Activated CD8-positive, alpha-beta memory T cell treated with anti-CD3 and anti-CD28 coated beads for 1 hour (primary cell): ENCODE results near the gene KPNA3.

Experiments
- DNase-seq, 2 donors: peaks; one replicate each; pipeline ENCODE4 v3.0.0-alpha.2; 2020; ENCODE audit warnings: low read depth in 1 of 2; ENCODE audit errors: extremely low read depth in 1 of 2

The KPNA3 gene

GRCh38 chr13:49681842-49682435, 110.5 kb downstream of the KPNA3 start:
- no peak for DNase-seq

DNA sequence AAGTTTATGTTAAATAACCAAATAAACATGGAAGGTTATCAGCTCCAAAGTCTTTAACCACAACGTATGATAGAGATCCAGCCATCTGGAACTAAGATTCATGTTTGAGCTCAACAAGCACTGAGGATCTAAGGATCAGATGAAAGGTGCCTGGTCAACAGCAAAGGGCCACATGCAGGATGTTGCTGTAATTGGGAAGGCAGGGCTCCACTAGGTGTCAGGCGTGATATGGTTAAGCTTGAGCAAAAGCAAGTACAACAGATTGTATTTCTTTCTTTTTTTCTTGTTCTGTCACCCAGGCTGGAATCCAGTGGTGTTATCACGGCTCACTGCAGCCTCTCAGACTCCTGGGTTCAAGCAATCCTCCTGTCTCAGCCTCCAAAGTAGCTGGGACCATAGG, 113.2 kb downstream of the KPNA3 start:
- DNase-seq: no peak

DNA sequence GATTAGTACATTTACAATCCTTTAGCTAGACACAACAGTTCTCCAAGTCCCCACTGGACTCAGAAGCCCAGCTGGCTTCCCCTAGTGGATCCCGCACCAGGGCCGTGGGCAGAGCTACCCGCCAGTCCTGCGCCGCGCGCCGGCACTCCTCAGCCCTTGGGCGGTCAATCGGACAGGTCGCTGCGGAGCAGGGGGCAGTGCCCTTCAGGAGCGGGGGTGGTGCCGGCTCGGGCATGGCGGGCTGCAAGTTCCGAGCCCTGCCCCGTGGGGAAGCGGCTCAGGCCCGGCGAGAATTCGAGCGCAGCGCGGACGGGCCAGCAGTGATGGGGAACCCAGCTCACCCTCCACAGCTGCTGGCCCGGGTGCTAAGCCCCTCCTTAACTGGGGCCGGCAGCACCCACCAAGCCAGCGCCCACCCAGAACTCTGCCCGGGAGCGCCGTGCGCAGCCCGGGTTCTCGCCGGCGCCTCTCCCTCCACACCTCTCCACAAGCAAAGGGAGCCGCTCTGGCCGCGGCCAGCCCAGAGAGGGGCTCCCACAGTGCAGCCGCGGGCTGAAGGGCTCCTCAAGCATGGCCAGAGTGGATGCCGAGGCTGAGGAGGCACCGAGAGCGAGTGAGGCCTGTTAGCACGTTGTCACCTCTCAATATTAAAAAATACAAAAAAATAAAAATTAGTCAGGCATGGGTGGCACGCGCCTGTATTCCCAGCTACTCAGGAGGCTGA, 114.1 kb downstream of the KPNA3 start:
- no peak for DNase-seq

GRCh38 chr13:49676581-49677298, 115.7 kb downstream of the KPNA3 start:
- no peak for DNase-seq

GRCh38 chr13:49670828-49671227, 121.7 kb downstream of the KPNA3 start:
- DNase-seq: no peak

- DNase-seq: no peak
These were observed 122.7 kb downstream of the KPNA3 start for GRCh38 chr13:49669735-49670309.

DNA sequence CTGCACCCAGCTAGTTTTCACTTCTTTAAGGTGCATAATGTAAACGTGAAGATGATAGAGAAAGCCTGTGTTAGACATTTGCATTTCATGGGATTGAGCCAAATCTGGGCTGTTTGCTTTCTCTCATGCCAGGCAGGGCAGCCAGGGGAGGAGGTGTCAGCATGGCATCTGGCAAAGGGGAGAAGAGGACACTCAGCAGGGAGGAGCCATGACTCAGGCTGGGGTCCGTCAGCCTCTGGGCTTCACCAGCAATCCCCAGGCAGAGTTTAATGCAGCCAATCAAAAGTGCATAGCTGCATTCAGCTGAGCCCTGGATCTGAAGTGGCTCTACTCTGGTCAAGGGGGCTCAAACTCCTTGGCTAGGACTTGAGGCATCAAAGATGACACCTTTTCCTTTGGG, 124.7 kb downstream of the KPNA3 start:
- no peak for DNase-seq

GRCh38 chr13:49664606-49665005, 127.9 kb downstream of the KPNA3 start:
- DNase-seq: no peak

- DNase-seq: no peak
These were observed 135.2 kb downstream of the KPNA3 start for GRCh38 chr13:49657241-49657641.

GRCh38 chr13:49655906-49656305, 136.6 kb downstream of the KPNA3 start:
- DNase-seq: no peak

- no peak for DNase-seq
These were observed 138.5 kb downstream of the KPNA3 start for GRCh38 chr13:49654011-49654410.

- DNase-seq: no peak
These were observed 139.0 kb downstream of the KPNA3 start for GRCh38 chr13:49653478-49653877.

GRCh38 chr13:49652355-49653305, 139.9 kb downstream of the KPNA3 start:
- no peak for DNase-seq

- no peak for DNase-seq
These were observed 140.7 kb downstream of the KPNA3 start for GRCh38 chr13:49651570-49652354.

GRCh38 chr13:49649963-49650312, 142.5 kb downstream of the KPNA3 start:
- DNase-seq: no peak
